HG02870 (cell line): ENCODE measurements around the gene UBE2D2.
"Not testable (repeated sequence)": the region's sequence is repeated elsewhere in the genome, so short reads cannot be mapped to it uniquely, and the experiment has no call there.

ENCODE experiments used
- ATAC-seq: cut with Tn5 transposase; IDR thresholded peaks from one replicate; pipeline ENCODE4 v1.9.1; 2021; ENCODE audit warnings: mild to moderate bottlenecking, moderate library complexity; ENCODE audit not compliant: unreplicated experiment

Gene UBE2D2

GRCh38 chr5:139560752-139561654 is at the start of gene UBE2D2:
Gene UBE2D2, plus strand, starts transcription at chr5:139561339. Its CDS starts 453 bp downstream, at chr5:139561792.
- ATAC-seq, result peak; percentile 75

- ATAC-seq, result no peak
Observed at GRCh38 chr5:139512786-139513390, 48.3 kb upstream of the UBE2D2 start.

GRCh38 chr5:139513434-139513833 is 47.7 kb upstream of the UBE2D2 start:
- peak; percentile 46 for ATAC-seq

- ATAC-seq, result no peak
Observed at GRCh38 chr5:139513852-139514485, 47.2 kb upstream of the UBE2D2 start.

- no peak for ATAC-seq
Observed at GRCh38 chr5:139514486-139514856, 46.7 kb upstream of the UBE2D2 start.

GRCh38 chr5:139517683-139518564 is 43.2 kb upstream of the UBE2D2 start:
- peak; percentile 79 for ATAC-seq

GRCh38 chr5:139523635-139524445 is 37.3 kb upstream of the UBE2D2 start:
- ATAC-seq, result no peak

GRCh38 chr5:139524446-139524845 is 36.7 kb upstream of the UBE2D2 start:
- no peak for ATAC-seq

GRCh38 chr5:139524940-139525585 is 36.1 kb upstream of the UBE2D2 start:
- no peak for ATAC-seq

- ATAC-seq, result not testable (repeated sequence)
Observed at GRCh38 chr5:139525586-139526308, 35.4 kb upstream of the UBE2D2 start.

- ATAC-seq, result not testable (repeated sequence)
Observed at GRCh38 chr5:139526309-139527089, 34.6 kb upstream of the UBE2D2 start.

GRCh38 chr5:139527090-139527470 is 34.1 kb upstream of the UBE2D2 start:
- ATAC-seq, result not testable (repeated sequence)

GRCh38 chr5:139527896-139528467 is 33.2 kb upstream of the UBE2D2 start:
- not testable (repeated sequence) for ATAC-seq

- ATAC-seq, result not testable (repeated sequence)
Observed at GRCh38 chr5:139528695-139529094, 32.4 kb upstream of the UBE2D2 start.

- ATAC-seq, result not testable (repeated sequence)
Observed at GRCh38 chr5:139530079-139530478, 31.1 kb upstream of the UBE2D2 start.

GRCh38 chr5:139531772-139532169 is 29.4 kb upstream of the UBE2D2 start:
- ATAC-seq, result no peak

GRCh38 chr5:139543423-139543991 is 17.6 kb upstream of the UBE2D2 start:
- peak; percentile 73 for ATAC-seq
